Osteoblast (primary cell): Measurements from ENCODE around the gene DOC2B. TPM values are rescaled to one million over a fixed set of nuclear protein-coding genes. Genes with fewer than 3 reads are reported as not detected.
"Not testable (repeated sequence)": the region's sequence is repeated elsewhere in the genome, so short reads cannot be mapped to it uniquely, and the experiment has no call there.

Source experiments
- DNase-seq: peaks from one replicate; pipeline ENCODE4 v3.0.0; 2011; ENCODE audit warnings: low spot score, mixed read lengths; ENCODE audit not compliant: insufficient read length; ENCODE audit errors: missing footprints
- H2AFZ ChIP-seq: 2 replicates; pipeline ENCODE4 v1.6.0; 2011; ENCODE audit warnings: mild to moderate bottlenecking, low read length
- H3K27ac ChIP-seq: 2 replicates; pipeline ENCODE4 v1.5.1; 2011; ENCODE audit warnings: mild to moderate bottlenecking, low read depth, low read length, moderate library complexity
- H3K27me3 ChIP-seq: 2 replicates; pipeline ENCODE4 v1.6.0; 2012; ENCODE audit warnings: mild to moderate bottlenecking, control low read depth, inconsistent platforms, low read length, moderate library complexity; ENCODE audit not compliant: insufficient read depth
- H3K36me3 ChIP-seq: 2 replicates; pipeline ENCODE4 v1.5.1; 2011; ENCODE audit warnings: mild to moderate bottlenecking, low read length, control low read depth, moderate library complexity; ENCODE audit not compliant: insufficient read depth
- H3K4me1 ChIP-seq: 2 replicates; pipeline ENCODE4 v1.5.1; 2011; ENCODE audit warnings: mild to moderate bottlenecking, low read length, control low read depth, moderate library complexity; ENCODE audit not compliant: insufficient read depth
- H3K4me2 ChIP-seq: 2 replicates; pipeline ENCODE4 v1.6.0; 2011; ENCODE audit warnings: mild to moderate bottlenecking, low read length; ENCODE audit not compliant: insufficient read depth
- H3K4me3 ChIP-seq: fragments of 200-600 bp; sonication (generic); 3 replicates; pipeline ENCODE4 v1.5.1; 2012; ENCODE audit warnings: mild to moderate bottlenecking, low read length, inconsistent platforms; ENCODE audit not compliant: insufficient read depth
- H3K79me2 ChIP-seq: 2 replicates; pipeline ENCODE4 v1.6.0; 2012; ENCODE audit warnings: mild to moderate bottlenecking, low read length, control low read depth, inconsistent platforms; ENCODE audit not compliant: insufficient read depth
- H3K9me3 ChIP-seq: 2 replicates; pipeline ENCODE4 v1.5.1; 2011; ENCODE audit warnings: low read depth, low read length, control low read depth
- H4K20me1 ChIP-seq: 2 replicates; pipeline ENCODE4 v1.6.0; 2012; ENCODE audit warnings: mild to moderate bottlenecking, low read length, control low read depth; ENCODE audit not compliant: insufficient read depth
- CTCF ChIP-seq: IDR thresholded peaks from 2 replicates; pipeline ENCODE4 v1.5.1; 2011; ENCODE audit warnings: mild to moderate bottlenecking, low read depth, low read length, moderate library complexity; ENCODE audit errors: extremely low read depth
- total RNA-seq: library from RNA; depleted of rRNA; stranded (reverse); fragments of >200 nt; gene quantifications from 2 replicates; pipeline ENCODE4 v1.2.3, GENCODE V29; 2012

The DOC2B gene
- total RNA-seq, 1 donor, result not detected

- TF ChIP-seq CTCF, result no peak
Measured at GRCh38 chr17:173166-173911, 8.1 kb downstream of the DOC2B start.

GRCh38 chr17:172401-172800 is 9.0 kb downstream of the DOC2B start:
- H3K4me3 ChIP-seq, result no peak overlapping the region
- no peak for DNase-seq
- no peaks in the 10 kb centered on the region for H3K36me3 ChIP-seq
- no peak for TF ChIP-seq CTCF
- H2AFZ ChIP-seq, result no peak overlapping the region
- H3K9me3 ChIP-seq, result no peaks in the 10 kb centered on the region
- H3K79me2 ChIP-seq, result no peaks in the 10 kb centered on the region
- H3K27me3 ChIP-seq, result no peaks in the 10 kb centered on the region
- no peaks in the 10 kb centered on the region for H3K4me1 ChIP-seq
- no peaks in the 10 kb centered on the region for H4K20me1 ChIP-seq
- no peak overlapping the region for H3K4me2 ChIP-seq
- no peak overlapping the region for H3K27ac ChIP-seq

More at GRCh38 chr17:173166-173911, 8.1 kb downstream of the DOC2B start:
- Histone ChIP-seq H3K27me3 (peaks cover 9% of the 10 kb centered on the region), H3K79me2 (no peaks in the 10 kb centered on the region), H4K20me1 (no peaks in the 10 kb centered on the region), H3K27ac (no peak overlapping the region), H3K36me3 (no peaks in the 10 kb centered on the region), H2AFZ (no peak overlapping the region), H3K4me2 (no peak overlapping the region), H3K4me3 (no peak overlapping the region), H3K9me3 (no peaks in the 10 kb centered on the region), H3K4me1 (no peaks in the 10 kb centered on the region)
- peak; percentile 65 for DNase-seq

- TF ChIP-seq CTCF, result no peak
- H4K20me1 ChIP-seq, result no peaks in the 10 kb centered on the region
- H3K4me3 ChIP-seq, result no peak overlapping the region
- H3K36me3 ChIP-seq, result no peaks in the 10 kb centered on the region
- no peaks in the 10 kb centered on the region for H3K27me3 ChIP-seq
- H3K4me1 ChIP-seq, result no peaks in the 10 kb centered on the region
- no peak for DNase-seq
- no peaks in the 10 kb centered on the region for H3K79me2 ChIP-seq
- no peak overlapping the region for H3K4me2 ChIP-seq
- no peaks in the 10 kb centered on the region for H3K9me3 ChIP-seq
- H3K27ac ChIP-seq, result no peak overlapping the region
- H2AFZ ChIP-seq, result no peak overlapping the region
Measured at GRCh38 chr17:171871-172270, 9.6 kb downstream of the DOC2B start.

GRCh38 chr17:170130-170670 is 11.2 kb downstream of the DOC2B start:
- Histone ChIP-seq H2AFZ (no peak overlapping the region), H3K79me2 (no peaks in the 10 kb centered on the region), H3K27me3 (no peaks in the 10 kb centered on the region), H3K27ac (no peak overlapping the region), H3K4me2 (no peak overlapping the region), H4K20me1 (no peaks in the 10 kb centered on the region), H3K4me1 (no peaks in the 10 kb centered on the region), H3K36me3 (no peaks in the 10 kb centered on the region), H3K9me3 (no peaks in the 10 kb centered on the region), H3K4me3 (no peak overlapping the region)
- TF ChIP-seq CTCF, result no peak
- DNase-seq, result no peak

GRCh38 chr17:168614-169013 is 12.8 kb downstream of the DOC2B start:
- not testable (repeated sequence) for H3K4me1 ChIP-seq, H3K36me3 ChIP-seq, DNase-seq, H3K27me3 ChIP-seq, H3K79me2 ChIP-seq, H3K27ac ChIP-seq, H3K4me2 ChIP-seq, H4K20me1 ChIP-seq, H3K9me3 ChIP-seq, H3K4me3 ChIP-seq, H2AFZ ChIP-seq
